ENCODE data around the gene LINGO1. TPM values are rescaled to one million over a fixed set of nuclear protein-coding genes. Genes with fewer than 3 reads are reported as not detected.

LINGO1 gene
- polyA plus RNA-seq, 1 of the 3 experiments (the other 2 are of a cell fraction), result 0.56 TPM

DNA sequence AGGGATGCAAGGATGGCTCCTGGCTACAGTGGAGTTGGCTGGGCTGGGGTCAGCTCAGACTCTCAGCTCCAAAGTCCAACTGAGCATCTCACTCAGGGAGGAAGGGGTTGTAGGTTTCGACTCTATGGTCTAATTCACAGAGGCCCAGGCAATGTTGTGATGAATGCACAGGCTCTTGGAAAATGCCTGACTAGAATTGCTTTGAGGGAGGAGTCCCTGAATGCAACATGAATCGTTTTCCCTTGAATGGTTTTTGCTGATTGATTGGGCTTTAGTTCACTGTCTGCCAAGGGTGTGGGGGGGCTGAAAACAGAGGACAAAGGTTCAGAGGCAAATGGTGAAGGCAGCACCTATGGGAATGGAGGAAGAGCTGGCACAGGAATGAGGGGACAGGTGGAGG lies 48.6 kb upstream of the LINGO1 start:
- no peak overlapping the region for H3K27ac ChIP-seq (ENCODE audit: low read depth in 2 of 2, low read length in 1 of 2)
- H3K27me3 ChIP-seq (ENCODE audit: insufficient read depth), result no peaks in the 10 kb centered on the region; the same call in 1 of the 2 replicates
- ChIA-PET CTCF (no interaction called here), POLR2A (no interaction called here)
- no peaks in the 10 kb centered on the region for H3K4me1 ChIP-seq (ENCODE audit: control insufficient read depth in 1 of 2, insufficient read depth in 2 of 2, low read depth in 1 of 2, low read length in 1 of 2)
- H4K20me1 ChIP-seq (ENCODE audit: insufficient read depth), result no peaks in the 10 kb centered on the region
- no peaks in the 10 kb centered on the region for H3K9me2 ChIP-seq
- no peak overlapping the region for H2AFZ ChIP-seq (ENCODE audit: low read depth)
- no peak overlapping the region for H3K4me3 ChIP-seq (ENCODE audit: low read depth in 2 of 2, low read length in 1 of 2)
- no peak for DNase-seq
- 0% methylated on average over 2 of the region's 2 CpGs for WGBS (ENCODE audit: low lambda C conversion rate)
- no peaks in the 10 kb centered on the region for H3K9me3 ChIP-seq
- no peak overlapping the region for H3K4me2 ChIP-seq
- no peak overlapping the region for H3K9ac ChIP-seq
- no peaks in the 10 kb centered on the region for H3K79me2 ChIP-seq (ENCODE audit: insufficient read depth)
- TF ChIP-seq FOXJ3 (CRISPR knock-in tag; IDR thresholded peaks at IDR 0.05) (no peak), NFIC (IDR thresholded peaks at IDR 0.05; ENCODE audit: borderline replicate concordance) (no peak), TAF1 (IDR thresholded peaks at IDR 0.05; ENCODE audit: borderline replicate concordance, low read depth, low read length) (no peak), MXI1 (IDR thresholded peaks at IDR 0.05; ENCODE audit: low read depth, low read length) (no peak), CHD2 (IDR thresholded peaks at IDR 0.05; ENCODE audit: low read length, partially characterized antibody) (no peak), JUND (IDR thresholded peaks at IDR 0.05) (no peak), EZH2phosphoT487 (IDR thresholded peaks at IDR 0.05; ENCODE audit: borderline replicate concordance, low read depth) (no peak)
- TF ChIP-seq, protein P1, sequence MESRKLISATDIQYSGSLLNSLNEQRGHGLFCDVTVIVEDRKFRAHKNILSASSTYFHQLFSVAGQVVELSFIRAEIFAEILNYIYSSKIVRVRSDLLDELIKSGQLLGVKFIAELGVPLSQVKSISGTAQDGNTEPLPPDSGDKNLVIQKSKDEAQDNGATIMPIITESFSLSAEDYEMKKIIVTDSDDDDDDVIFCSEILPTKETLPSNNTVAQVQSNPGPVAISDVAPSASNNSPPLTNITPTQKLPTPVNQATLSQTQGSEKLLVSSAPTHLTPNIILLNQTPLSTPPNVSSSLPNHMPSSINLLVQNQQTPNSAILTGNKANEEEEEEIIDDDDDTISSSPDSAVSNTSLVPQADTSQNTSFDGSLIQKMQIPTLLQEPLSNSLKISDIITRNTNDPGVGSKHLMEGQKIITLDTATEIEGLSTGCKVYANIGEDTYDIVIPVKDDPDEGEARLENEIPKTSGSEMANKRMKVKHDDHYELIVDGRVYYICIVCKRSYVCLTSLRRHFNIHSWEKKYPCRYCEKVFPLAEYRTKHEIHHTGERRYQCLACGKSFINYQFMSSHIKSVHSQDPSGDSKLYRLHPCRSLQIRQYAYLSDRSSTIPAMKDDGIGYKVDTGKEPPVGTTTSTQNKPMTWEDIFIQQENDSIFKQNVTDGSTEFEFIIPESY (IDR thresholded peaks at IDR 0.05; ENCODE audit: borderline replicate concordance, low read depth), result no peak
- H3K36me3 ChIP-seq (replicated peaks in 1 of 2; ENCODE audit: control insufficient read depth in 1 of 2, insufficient read depth in 2 of 2, low read length in 1 of 2), result no peaks in the 10 kb centered on the region
- H3F3A ChIP-seq (replicated peaks; ENCODE audit: insufficient read depth), result no peaks in the 10 kb centered on the region

DNA sequence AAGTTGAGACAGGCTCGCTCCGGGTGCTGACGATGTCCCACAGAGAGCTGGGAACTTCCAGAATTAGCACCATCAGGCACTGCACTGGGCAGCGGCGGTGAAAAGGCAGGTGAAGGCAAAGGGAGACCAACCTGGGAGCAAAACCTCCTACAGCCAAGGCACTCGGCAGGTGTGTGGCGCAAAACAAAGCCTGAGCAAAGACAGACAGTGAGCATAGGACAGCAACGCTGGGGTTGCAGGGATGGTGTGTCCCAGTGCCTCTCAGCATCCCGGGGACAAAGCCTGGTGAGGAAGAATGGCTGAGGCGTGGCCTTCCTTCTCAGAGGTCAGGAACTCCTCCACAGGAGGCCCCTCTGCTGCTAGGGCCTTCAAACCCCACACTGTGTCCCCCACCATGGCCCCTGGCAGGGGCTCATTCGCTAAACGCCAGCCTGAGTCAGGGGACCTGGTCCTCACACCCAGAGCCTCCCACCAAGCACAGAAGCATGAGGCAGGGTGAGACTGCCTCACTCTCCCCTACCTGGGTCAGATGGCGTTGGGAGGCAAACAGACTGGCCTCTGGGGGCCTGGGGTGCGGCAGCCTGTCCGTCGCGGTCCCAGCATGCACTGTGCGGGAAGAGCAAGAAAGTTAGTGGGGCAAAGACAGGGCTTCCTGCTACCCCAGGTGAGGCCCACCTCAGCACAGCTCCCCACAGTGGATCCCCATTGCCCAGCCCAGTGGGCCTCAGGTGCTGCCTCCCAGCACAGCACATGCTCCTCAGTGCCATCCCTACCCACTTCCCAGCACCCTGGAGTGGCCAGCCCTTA lies 44.1 kb upstream of the LINGO1 start:
- POLR2A ChIA-PET, result no interaction called here
- H3K9ac ChIP-seq, result no peak overlapping the region
- no peaks in the 10 kb centered on the region; a peak in 1 of 4 replicates for H3K4me1 ChIP-seq (ENCODE audit: control insufficient read depth in 1 of 2, insufficient read depth in 2 of 2, low read depth in 1 of 2, low read length in 1 of 2)
- no peak overlapping the region for H3K4me2 ChIP-seq
- H3K79me2 ChIP-seq (ENCODE audit: insufficient read depth), result no peaks in the 10 kb centered on the region
- H3K27ac ChIP-seq (ENCODE audit: low read depth in 2 of 2, low read length in 1 of 2), result no peak overlapping the region
- no peaks in the 10 kb centered on the region for H3K9me2 ChIP-seq
- WGBS (ENCODE audit: low lambda C conversion rate), result 61% methylated on average over 16 of the region's 18 CpGs
- DNase-seq, result no peak
- H3F3A ChIP-seq (replicated peaks; ENCODE audit: insufficient read depth), result no peaks in the 10 kb centered on the region
- CTCF ChIA-PET, result interaction anchor here (1.1 to 1.5 kb wide), 3 partner anchors 13 to 144 kb away, joined by 4 to 6 read pairs (median 4); no protein-coding TSS in a partner anchor
- peaks cover 22% of the 10 kb centered on the region for H3K27me3 ChIP-seq (ENCODE audit: insufficient read depth)
- TF ChIP-seq TAF1 (IDR thresholded peaks at IDR 0.05; ENCODE audit: borderline replicate concordance, low read depth, low read length), result no peak
- no peak for TF ChIP-seq GATA2 (CRISPR knock-in tag; IDR thresholded peaks at IDR 0.05)
- TF ChIP-seq YY1 (IDR thresholded peaks at IDR 0.05; ENCODE audit: low read depth), result no peak
- TF ChIP-seq NRF1 (IDR thresholded peaks at IDR 0.05; ENCODE audit: low read depth, low read length), result no peak
- TF ChIP-seq, protein P1 (IDR thresholded peaks at IDR 0.05; ENCODE audit: borderline replicate concordance, low read depth), result no peak
- no peak for TF ChIP-seq RFX5 (IDR thresholded peaks at IDR 0.05; ENCODE audit: low read length)
- no peak for TF ChIP-seq GABPA (IDR thresholded peaks at IDR 0.05; ENCODE audit: low read depth)
- TF ChIP-seq TCF12 (IDR thresholded peaks at IDR 0.05), result no peak
- TF ChIP-seq TEAD4 (IDR thresholded peaks at IDR 0.05; ENCODE audit: borderline replicate concordance, insufficient read depth), result no peak
- TF ChIP-seq, protein P2, sequence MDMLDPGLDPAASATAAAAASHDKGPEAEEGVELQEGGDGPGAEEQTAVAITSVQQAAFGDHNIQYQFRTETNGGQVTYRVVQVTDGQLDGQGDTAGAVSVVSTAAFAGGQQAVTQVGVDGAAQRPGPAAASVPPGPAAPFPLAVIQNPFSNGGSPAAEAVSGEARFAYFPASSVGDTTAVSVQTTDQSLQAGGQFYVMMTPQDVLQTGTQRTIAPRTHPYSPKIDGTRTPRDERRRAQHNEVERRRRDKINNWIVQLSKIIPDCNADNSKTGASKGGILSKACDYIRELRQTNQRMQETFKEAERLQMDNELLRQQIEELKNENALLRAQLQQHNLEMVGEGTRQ (IDR thresholded peaks at IDR 0.05; ENCODE audit: borderline replicate concordance, low read depth, low read length), result no peak
- TF ChIP-seq POLR2AphosphoS5 (IDR thresholded peaks at IDR 0.05; ENCODE audit: low read depth, low read length), result no peak
- no peak for TF ChIP-seq RCOR1 (IDR thresholded peaks at IDR 0.05; ENCODE audit: low read length)
- TF ChIP-seq FOSL2 (IDR thresholded peaks at IDR 0.05; ENCODE audit: borderline replicate concordance, low read depth), result no peak
- TF ChIP-seq EP300 (IDR thresholded peaks at IDR 0.05; ENCODE audit: borderline replicate concordance in 1 of 2, low read depth in 1 of 2, low read length in 1 of 2), result no peak
- H3K4me3 ChIP-seq (ENCODE audit: low read depth in 2 of 2, low read length in 1 of 2), result no peak overlapping the region
- no peaks in the 10 kb centered on the region for H3K9me3 ChIP-seq
- H3K36me3 ChIP-seq (replicated peaks in 1 of 2; ENCODE audit: control insufficient read depth in 1 of 2, insufficient read depth in 2 of 2, low read length in 1 of 2), result no peaks in the 10 kb centered on the region
- no peaks in the 10 kb centered on the region for H4K20me1 ChIP-seq (ENCODE audit: insufficient read depth)
- no peak overlapping the region for H2AFZ ChIP-seq (ENCODE audit: low read depth)

Measured in SK-N-SH (cell line).